ENCODE data around the gene SAMD4B.

Gene SAMD4B

DNA sequence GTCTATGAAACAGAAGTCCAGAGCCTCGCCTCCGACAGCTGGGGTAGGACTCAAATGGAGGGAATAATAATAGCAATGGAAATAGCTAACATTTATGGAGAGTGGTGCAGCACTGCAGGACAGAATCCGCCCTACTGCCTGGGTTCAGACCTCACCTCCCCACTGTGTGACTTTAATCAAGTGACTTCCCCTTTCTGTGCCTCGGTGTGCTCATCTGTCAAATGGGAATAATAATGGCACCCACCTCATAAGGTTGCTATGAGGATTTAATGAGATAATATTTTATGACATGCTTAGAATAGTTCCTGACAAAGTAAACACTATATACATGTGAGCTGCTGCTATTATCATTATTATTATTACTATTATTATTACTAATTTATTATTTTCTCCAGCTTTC is 24.7 kb upstream of the SAMD4B start:
- H4K20me1 ChIP-seq (ENCODE audit: insufficient read depth, low read length), result no peaks in the 10 kb centered on the region
- no peaks in the 10 kb centered on the region for H3K9me3 ChIP-seq (ENCODE audit: low read length)
- H3K27ac ChIP-seq (ENCODE audit: low read depth, low read length, poor library complexity, severe bottlenecking), result no peak overlapping the region
- H3K9ac ChIP-seq (ENCODE audit: low read length), result no peak overlapping the region
- no peaks in the 10 kb centered on the region; the same call in 1 of the 2 replicates for H3F3A ChIP-seq (ENCODE audit: insufficient read depth, low read length)
- H3K27me3 ChIP-seq (ENCODE audit: insufficient read depth, low read length), result 0 out of 2 replicates have a peak, but pooled peaks cover 5% of the 10 kb centered on the region
- TF ChIP-seq EZH2 (IDR thresholded peaks at IDR 0.05; ENCODE audit: borderline replicate concordance, low read length), result no peak
- TF ChIP-seq, protein P1, sequence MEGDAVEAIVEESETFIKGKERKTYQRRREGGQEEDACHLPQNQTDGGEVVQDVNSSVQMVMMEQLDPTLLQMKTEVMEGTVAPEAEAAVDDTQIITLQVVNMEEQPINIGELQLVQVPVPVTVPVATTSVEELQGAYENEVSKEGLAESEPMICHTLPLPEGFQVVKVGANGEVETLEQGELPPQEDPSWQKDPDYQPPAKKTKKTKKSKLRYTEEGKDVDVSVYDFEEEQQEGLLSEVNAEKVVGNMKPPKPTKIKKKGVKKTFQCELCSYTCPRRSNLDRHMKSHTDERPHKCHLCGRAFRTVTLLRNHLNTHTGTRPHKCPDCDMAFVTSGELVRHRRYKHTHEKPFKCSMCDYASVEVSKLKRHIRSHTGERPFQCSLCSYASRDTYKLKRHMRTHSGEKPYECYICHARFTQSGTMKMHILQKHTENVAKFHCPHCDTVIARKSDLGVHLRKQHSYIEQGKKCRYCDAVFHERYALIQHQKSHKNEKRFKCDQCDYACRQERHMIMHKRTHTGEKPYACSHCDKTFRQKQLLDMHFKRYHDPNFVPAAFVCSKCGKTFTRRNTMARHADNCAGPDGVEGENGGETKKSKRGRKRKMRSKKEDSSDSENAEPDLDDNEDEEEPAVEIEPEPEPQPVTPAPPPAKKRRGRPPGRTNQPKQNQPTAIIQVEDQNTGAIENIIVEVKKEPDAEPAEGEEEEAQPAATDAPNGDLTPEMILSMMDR (IDR thresholded peaks at IDR 0.05; ENCODE audit: low read length), result no peak
- H3K36me3 ChIP-seq (ENCODE audit: insufficient read depth, low read length), result peaks cover 12% of the 10 kb centered on the region; the same call in 1 of the 2 replicates
- H3K4me2 ChIP-seq (ENCODE audit: low read length), result no peak overlapping the region
- H3K4me1 ChIP-seq (ENCODE audit: insufficient read depth, low read length, severe bottlenecking), result peaks cover 15% of the 10 kb centered on the region
- no peak overlapping the region for H2AFZ ChIP-seq (ENCODE audit: low read length)
- H3K4me3 ChIP-seq (ENCODE audit: low read depth, low read length, poor library complexity, severe bottlenecking), result no peak overlapping the region
- no peaks in the 10 kb centered on the region for H3K79me2 ChIP-seq (ENCODE audit: insufficient read depth, low read length)
- no peaks in the 10 kb centered on the region for H3K9me2 ChIP-seq (ENCODE audit: low read depth, low read length)

DNA sequence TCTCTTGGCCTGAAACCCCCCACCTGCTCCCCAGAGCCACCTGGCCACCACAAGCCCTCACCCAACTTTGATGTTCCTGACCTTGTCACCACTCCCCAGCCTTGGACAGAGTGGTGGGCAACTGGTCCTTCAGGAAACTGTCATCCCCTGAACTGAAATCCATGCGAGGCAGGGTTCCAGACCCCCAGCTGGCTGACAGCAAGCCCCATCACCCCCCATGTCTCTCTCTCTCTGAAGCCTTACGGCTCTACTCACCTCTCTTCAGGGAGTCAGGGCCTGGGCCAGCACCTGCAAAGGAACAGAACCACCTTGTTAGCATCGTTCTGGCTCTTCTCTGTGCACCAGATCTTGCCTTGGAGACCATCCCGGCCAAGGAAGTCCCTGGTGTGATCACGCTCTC is 24.1 kb upstream of the SAMD4B start:
- no peak overlapping the region for H3K4me3 ChIP-seq (ENCODE audit: low read depth, low read length, poor library complexity, severe bottlenecking)
- H3K9me3 ChIP-seq (ENCODE audit: low read length), result no peaks in the 10 kb centered on the region
- H4K20me1 ChIP-seq (ENCODE audit: insufficient read depth, low read length), result no peaks in the 10 kb centered on the region
- no peak overlapping the region for H2AFZ ChIP-seq (ENCODE audit: low read length)
- H3K27me3 ChIP-seq (ENCODE audit: insufficient read depth, low read length), result 0 out of 2 replicates have a peak, but pooled peaks cover 5% of the 10 kb centered on the region
- no peak overlapping the region for H3K9ac ChIP-seq (ENCODE audit: low read length)
- H3K36me3 ChIP-seq (ENCODE audit: insufficient read depth, low read length), result peaks cover 12% of the 10 kb centered on the region; the same call in 1 of the 2 replicates
- H3K4me2 ChIP-seq (ENCODE audit: low read length), result no peak overlapping the region
- no peaks in the 10 kb centered on the region; the same call in 1 of the 2 replicates for H3F3A ChIP-seq (ENCODE audit: insufficient read depth, low read length)
- no peak overlapping the region for H3K27ac ChIP-seq (ENCODE audit: low read depth, low read length, poor library complexity, severe bottlenecking)
- no peak for TF ChIP-seq EZH2 (IDR thresholded peaks at IDR 0.05; ENCODE audit: borderline replicate concordance, low read length)
- TF ChIP-seq, protein P1 (IDR thresholded peaks at IDR 0.05; ENCODE audit: low read length), result no peak
- H3K79me2 ChIP-seq (ENCODE audit: insufficient read depth, low read length), result no peaks in the 10 kb centered on the region
- no peaks in the 10 kb centered on the region for H3K9me2 ChIP-seq (ENCODE audit: low read depth, low read length)
- peaks cover 15% of the 10 kb centered on the region for H3K4me1 ChIP-seq (ENCODE audit: insufficient read depth, low read length, severe bottlenecking)

DNA sequence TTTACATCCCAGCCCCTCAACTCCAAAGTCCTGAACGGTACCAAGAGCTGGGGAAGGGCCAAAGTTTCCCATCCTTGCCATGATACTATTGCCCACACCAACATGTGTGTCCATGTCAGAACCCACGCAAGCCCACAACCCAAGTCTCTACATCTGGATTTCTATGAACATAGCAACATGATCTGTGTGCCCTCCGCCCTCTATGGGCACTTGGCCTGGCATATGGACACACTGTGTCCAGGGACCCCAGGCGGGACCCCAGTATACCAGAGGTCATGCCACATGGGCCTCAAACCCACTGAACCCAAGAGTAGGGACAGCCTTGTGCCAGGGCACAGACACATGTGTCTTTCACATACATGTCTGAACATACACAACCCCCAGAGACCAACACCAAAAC is 23.5 kb upstream of the SAMD4B start:
- Histone ChIP-seq H3K9me3 (ENCODE audit: low read length) (no peaks in the 10 kb centered on the region), H3K9ac (ENCODE audit: low read length) (no peak overlapping the region), H2AFZ (ENCODE audit: low read length) (no peak overlapping the region), H3K4me3 (ENCODE audit: low read depth, low read length, poor library complexity, severe bottlenecking) (peak overlapping the region; percentile 83), H3K27me3 (ENCODE audit: insufficient read depth, low read length) (0 out of 2 replicates have a peak, but pooled peaks cover 5% of the 10 kb centered on the region), H3K4me2 (ENCODE audit: low read length) (0 out of 2 replicates have a peak overlapping the region, but pooled peaks have one; percentile 83), H3K9me2 (ENCODE audit: low read depth, low read length) (no peaks in the 10 kb centered on the region), H3K27ac (ENCODE audit: low read depth, low read length, poor library complexity, severe bottlenecking) (no peak overlapping the region), H3K79me2 (ENCODE audit: insufficient read depth, low read length) (no peaks in the 10 kb centered on the region), H3F3A (ENCODE audit: insufficient read depth, low read length) (no peaks in the 10 kb centered on the region; the same call in 1 of the 2 replicates), H3K4me1 (ENCODE audit: insufficient read depth, low read length, severe bottlenecking) (peaks cover 15% of the 10 kb centered on the region), H3K36me3 (ENCODE audit: insufficient read depth, low read length) (peaks cover 10% of the 10 kb centered on the region; the same call in 1 of the 2 replicates), H4K20me1 (ENCODE audit: insufficient read depth, low read length) (no peaks in the 10 kb centered on the region)
- no peak for TF ChIP-seq EZH2 (IDR thresholded peaks at IDR 0.05; ENCODE audit: borderline replicate concordance, low read length)
- TF ChIP-seq, protein P1 (IDR thresholded peaks at IDR 0.05; ENCODE audit: low read length), result no peak
